H1 (cell line): ENCODE measurements around the gene SEMA4D. TPM values are rescaled to one million over a fixed set of nuclear protein-coding genes. Genes with fewer than 3 reads are reported as not detected.

Experiments used
- RNF2 ChIP-seq: fragments of 200-900, 300-1000 bp; sonication (generic); IDR thresholded peaks from 2 replicates; pipeline ENCODE4 v1.7.1; 2016; ENCODE audit warnings: borderline replicate concordance, low read depth, mild to moderate bottlenecking, antibody characterized with exemption, low read length; ENCODE audit not compliant: poor library complexity, severe bottlenecking; ENCODE audit errors: missing control alignments
- SP2 ChIP-seq: IDR thresholded peaks from 2 replicates; pipeline ENCODE4 v1.6.1; 2012; ENCODE audit warnings: mild to moderate bottlenecking, low read length, inconsistent platforms
- TAF7 ChIP-seq: optimal IDR thresholded peaks from 2 replicates; pipeline ENCODE3; 2011; ENCODE audit warnings: low read depth, mild to moderate bottlenecking, inconsistent platforms, low read length, moderate library complexity, borderline replicate concordance
- ZNF274 ChIP-seq: IDR thresholded peaks from 2 replicates; pipeline ENCODE4 v1.7.0; 2012; ENCODE audit warnings: low read length, borderline replicate concordance; ENCODE audit errors: extremely low read depth
- polyA plus RNA-seq, 7 experiments: library from polyadenylated mRNA; depleted of rRNA in 3 of 7; stranded (reverse) in 5 of 7; unstranded in 2 of 7; fragments of >200 nt in 5 of 7; fragments of 200-250 nt in 2 of 7; gene quantifications; 1 replicate in 5 of 7; 2 replicates in 1 of 7; 4 replicates in 1 of 7; pipeline versions ENCODE4 v1.2.1 to v1.2.3, GENCODE V29; 2011 to 2013; ENCODE audit warnings: missing spikeins in 2 of 7, mixed read lengths in 2 of 7
- total RNA-seq: library from RNA; stranded (reverse); fragmentation: NEBNext Ultra II Directional; extraction: Animal tissue kit (Norgen Biotek cat#: 25700); gene quantifications from 2 replicates; pipeline ENCODE4 v1.2.1, GENCODE V29; 2021
- TF ChIP-seq, protein P1 (sequence below), 3 experiments: IDR thresholded peaks; 1 replicate in 2 of 3; 2 replicates in 1 of 3; pipeline versions ENCODE4 v1.5.1 to v1.6.1; 2011; ENCODE audit warnings: low read length in 3 of 3, mild to moderate bottlenecking in 3 of 3, inconsistent platforms in 2 of 3, low read depth in 1 of 3, moderate library complexity in 1 of 3; ENCODE audit not compliant: insufficient read depth in 1 of 3; ENCODE audit errors: control extremely low read depth in 1 of 3
- TF ChIP-seq, protein P2 (sequence below): fragments of 300-600 bp; sonication (generic); IDR thresholded peaks from 2 replicates; pipeline ENCODE4 v1.7.1; 2012; ENCODE audit warnings: low read length, moderate library complexity, mild to moderate bottlenecking, inconsistent platforms; ENCODE audit not compliant: insufficient replicate concordance
- TF ChIP-seq, protein P3 (sequence below): IDR thresholded peaks from 2 replicates; pipeline ENCODE4 v1.6.1; 2012; ENCODE audit warnings: low read length, inconsistent platforms

SEMA4D gene
- total and polyA plus RNA-seq, 2 of the 8 experiments (the other 6 are each of a cell fraction or from before 2014, with no cell fraction given) = 21.0 to 70.4 TPM

DNA sequence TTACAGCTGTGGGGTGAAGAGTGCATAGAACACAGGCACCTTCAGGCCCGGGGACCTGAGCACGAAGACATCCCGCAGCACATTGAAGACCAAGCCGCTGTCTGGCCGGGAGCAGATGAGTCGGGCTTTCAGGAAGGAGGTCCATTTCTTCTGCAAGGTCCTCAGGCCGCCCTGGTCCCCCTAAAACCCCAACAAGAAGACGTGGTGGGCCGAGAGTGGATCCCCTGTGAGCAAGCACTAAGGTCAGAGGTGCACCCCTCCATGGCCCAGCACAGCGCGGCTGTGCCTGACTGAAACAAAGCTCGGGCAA is 109.1 kb downstream of the SEMA4D start (continued):
- TF ChIP-seq, protein P1, sequence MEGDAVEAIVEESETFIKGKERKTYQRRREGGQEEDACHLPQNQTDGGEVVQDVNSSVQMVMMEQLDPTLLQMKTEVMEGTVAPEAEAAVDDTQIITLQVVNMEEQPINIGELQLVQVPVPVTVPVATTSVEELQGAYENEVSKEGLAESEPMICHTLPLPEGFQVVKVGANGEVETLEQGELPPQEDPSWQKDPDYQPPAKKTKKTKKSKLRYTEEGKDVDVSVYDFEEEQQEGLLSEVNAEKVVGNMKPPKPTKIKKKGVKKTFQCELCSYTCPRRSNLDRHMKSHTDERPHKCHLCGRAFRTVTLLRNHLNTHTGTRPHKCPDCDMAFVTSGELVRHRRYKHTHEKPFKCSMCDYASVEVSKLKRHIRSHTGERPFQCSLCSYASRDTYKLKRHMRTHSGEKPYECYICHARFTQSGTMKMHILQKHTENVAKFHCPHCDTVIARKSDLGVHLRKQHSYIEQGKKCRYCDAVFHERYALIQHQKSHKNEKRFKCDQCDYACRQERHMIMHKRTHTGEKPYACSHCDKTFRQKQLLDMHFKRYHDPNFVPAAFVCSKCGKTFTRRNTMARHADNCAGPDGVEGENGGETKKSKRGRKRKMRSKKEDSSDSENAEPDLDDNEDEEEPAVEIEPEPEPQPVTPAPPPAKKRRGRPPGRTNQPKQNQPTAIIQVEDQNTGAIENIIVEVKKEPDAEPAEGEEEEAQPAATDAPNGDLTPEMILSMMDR (IDR thresholded peaks at IDR 0.05; ENCODE audit: control extremely low read depth in 1 of 3, insufficient read depth in 1 of 3, low read depth in 1 of 3, low read length in 3 of 3) = no peak
- TF ChIP-seq RNF2 = no peak
- TF ChIP-seq, protein P2, sequence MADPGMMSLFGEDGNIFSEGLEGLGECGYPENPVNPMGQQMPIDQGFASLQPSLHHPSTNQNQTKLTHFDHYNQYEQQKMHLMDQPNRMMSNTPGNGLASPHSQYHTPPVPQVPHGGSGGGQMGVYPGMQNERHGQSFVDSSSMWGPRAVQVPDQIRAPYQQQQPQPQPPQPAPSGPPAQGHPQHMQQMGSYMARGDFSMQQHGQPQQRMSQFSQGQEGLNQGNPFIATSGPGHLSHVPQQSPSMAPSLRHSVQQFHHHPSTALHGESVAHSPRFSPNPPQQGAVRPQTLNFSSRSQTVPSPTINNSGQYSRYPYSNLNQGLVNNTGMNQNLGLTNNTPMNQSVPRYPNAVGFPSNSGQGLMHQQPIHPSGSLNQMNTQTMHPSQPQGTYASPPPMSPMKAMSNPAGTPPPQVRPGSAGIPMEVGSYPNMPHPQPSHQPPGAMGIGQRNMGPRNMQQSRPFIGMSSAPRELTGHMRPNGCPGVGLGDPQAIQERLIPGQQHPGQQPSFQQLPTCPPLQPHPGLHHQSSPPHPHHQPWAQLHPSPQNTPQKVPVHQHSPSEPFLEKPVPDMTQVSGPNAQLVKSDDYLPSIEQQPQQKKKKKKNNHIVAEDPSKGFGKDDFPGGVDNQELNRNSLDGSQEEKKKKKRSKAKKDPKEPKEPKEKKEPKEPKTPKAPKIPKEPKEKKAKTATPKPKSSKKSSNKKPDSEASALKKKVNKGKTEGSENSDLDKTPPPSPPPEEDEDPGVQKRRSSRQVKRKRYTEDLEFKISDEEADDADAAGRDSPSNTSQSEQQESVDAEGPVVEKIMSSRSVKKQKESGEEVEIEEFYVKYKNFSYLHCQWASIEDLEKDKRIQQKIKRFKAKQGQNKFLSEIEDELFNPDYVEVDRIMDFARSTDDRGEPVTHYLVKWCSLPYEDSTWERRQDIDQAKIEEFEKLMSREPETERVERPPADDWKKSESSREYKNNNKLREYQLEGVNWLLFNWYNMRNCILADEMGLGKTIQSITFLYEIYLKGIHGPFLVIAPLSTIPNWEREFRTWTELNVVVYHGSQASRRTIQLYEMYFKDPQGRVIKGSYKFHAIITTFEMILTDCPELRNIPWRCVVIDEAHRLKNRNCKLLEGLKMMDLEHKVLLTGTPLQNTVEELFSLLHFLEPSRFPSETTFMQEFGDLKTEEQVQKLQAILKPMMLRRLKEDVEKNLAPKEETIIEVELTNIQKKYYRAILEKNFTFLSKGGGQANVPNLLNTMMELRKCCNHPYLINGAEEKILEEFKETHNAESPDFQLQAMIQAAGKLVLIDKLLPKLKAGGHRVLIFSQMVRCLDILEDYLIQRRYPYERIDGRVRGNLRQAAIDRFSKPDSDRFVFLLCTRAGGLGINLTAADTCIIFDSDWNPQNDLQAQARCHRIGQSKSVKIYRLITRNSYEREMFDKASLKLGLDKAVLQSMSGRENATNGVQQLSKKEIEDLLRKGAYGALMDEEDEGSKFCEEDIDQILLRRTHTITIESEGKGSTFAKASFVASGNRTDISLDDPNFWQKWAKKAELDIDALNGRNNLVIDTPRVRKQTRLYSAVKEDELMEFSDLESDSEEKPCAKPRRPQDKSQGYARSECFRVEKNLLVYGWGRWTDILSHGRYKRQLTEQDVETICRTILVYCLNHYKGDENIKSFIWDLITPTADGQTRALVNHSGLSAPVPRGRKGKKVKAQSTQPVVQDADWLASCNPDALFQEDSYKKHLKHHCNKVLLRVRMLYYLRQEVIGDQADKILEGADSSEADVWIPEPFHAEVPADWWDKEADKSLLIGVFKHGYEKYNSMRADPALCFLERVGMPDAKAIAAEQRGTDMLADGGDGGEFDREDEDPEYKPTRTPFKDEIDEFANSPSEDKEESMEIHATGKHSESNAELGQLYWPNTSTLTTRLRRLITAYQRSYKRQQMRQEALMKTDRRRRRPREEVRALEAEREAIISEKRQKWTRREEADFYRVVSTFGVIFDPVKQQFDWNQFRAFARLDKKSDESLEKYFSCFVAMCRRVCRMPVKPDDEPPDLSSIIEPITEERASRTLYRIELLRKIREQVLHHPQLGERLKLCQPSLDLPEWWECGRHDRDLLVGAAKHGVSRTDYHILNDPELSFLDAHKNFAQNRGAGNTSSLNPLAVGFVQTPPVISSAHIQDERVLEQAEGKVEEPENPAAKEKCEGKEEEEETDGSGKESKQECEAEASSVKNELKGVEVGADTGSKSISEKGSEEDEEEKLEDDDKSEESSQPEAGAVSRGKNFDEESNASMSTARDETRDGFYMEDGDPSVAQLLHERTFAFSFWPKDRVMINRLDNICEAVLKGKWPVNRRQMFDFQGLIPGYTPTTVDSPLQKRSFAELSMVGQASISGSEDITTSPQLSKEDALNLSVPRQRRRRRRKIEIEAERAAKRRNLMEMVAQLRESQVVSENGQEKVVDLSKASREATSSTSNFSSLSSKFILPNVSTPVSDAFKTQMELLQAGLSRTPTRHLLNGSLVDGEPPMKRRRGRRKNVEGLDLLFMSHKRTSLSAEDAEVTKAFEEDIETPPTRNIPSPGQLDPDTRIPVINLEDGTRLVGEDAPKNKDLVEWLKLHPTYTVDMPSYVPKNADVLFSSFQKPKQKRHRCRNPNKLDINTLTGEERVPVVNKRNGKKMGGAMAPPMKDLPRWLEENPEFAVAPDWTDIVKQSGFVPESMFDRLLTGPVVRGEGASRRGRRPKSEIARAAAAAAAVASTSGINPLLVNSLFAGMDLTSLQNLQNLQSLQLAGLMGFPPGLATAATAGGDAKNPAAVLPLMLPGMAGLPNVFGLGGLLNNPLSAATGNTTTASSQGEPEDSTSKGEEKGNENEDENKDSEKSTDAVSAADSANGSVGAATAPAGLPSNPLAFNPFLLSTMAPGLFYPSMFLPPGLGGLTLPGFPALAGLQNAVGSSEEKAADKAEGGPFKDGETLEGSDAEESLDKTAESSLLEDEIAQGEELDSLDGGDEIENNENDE = no peak
- no peak for TF ChIP-seq ZNF274
- TF ChIP-seq SP2 = no peak
- TF ChIP-seq, protein P3, sequence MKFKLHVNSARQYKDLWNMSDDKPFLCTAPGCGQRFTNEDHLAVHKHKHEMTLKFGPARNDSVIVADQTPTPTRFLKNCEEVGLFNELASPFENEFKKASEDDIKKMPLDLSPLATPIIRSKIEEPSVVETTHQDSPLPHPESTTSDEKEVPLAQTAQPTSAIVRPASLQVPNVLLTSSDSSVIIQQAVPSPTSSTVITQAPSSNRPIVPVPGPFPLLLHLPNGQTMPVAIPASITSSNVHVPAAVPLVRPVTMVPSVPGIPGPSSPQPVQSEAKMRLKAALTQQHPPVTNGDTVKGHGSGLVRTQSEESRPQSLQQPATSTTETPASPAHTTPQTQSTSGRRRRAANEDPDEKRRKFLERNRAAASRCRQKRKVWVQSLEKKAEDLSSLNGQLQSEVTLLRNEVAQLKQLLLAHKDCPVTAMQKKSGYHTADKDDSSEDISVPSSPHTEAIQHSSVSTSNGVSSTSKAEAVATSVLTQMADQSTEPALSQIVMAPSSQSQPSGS = no peak
- TF ChIP-seq TAF7 = no peak
